SK-N-MC (cell line): ENCODE results near the gene CYP20A1.

ENCODE experiments used
- DNase-seq: peaks from one replicate; pipeline ENCODE4 v3.0.0-alpha.2; 2011; ENCODE audit warnings: low read depth, low spot score
- H3K27ac ChIP-seq: fragments of 200-600 bp; sonication (generic); 2 replicates; pipeline ENCODE4 v1.5.1; 2016; ENCODE audit warnings: mixed run types
- H3K36me3 ChIP-seq: fragments of 200-600 bp; sonication (generic); 2 replicates; pipeline ENCODE4 v1.6.1; 2017; ENCODE audit warnings: antibody characterized with exemption, low read length, mixed read lengths; ENCODE audit not compliant: insufficient read depth
- H3K4me3 ChIP-seq: fragments of 200-600 bp; sonication (generic); 2 replicates; pipeline ENCODE4 v1.5.1; 2016
- H3K9ac ChIP-seq: fragments of 200-600 bp; sonication (generic); 2 replicates; pipeline ENCODE4 v1.8.0; 2017; ENCODE audit warnings: mixed run types, mixed read lengths; ENCODE audit not compliant: insufficient read length
- H3K9me3 ChIP-seq: fragments of 200-600 bp; sonication (generic); 2 replicates; pipeline ENCODE4 v1.6.1; 2017; ENCODE audit warnings: low read depth, mild to moderate bottlenecking, antibody characterized with exemption, low read length, moderate library complexity, mixed read lengths
- EZH2 ChIP-seq: fragments of 200-600 bp; sonication (generic); IDR thresholded peaks from one replicate; pipeline ENCODE4 v1.6.1; 2017; ENCODE audit warnings: antibody characterized with exemption
- FOXP2 ChIP-seq: optimal IDR thresholded peaks from 2 replicates; pipeline ENCODE3; 2011; ENCODE audit warnings: mild to moderate bottlenecking, moderate library complexity; ENCODE audit not compliant: insufficient read depth; ENCODE audit errors: extremely low read length, control extremely low read depth
- POLR2AphosphoS5 ChIP-seq: IDR thresholded peaks from 2 replicates; pipeline ENCODE4 v1.6.1; 2012; ENCODE audit warnings: mild to moderate bottlenecking, low read depth, low read length, borderline replicate concordance

Gene CYP20A1

DNA sequence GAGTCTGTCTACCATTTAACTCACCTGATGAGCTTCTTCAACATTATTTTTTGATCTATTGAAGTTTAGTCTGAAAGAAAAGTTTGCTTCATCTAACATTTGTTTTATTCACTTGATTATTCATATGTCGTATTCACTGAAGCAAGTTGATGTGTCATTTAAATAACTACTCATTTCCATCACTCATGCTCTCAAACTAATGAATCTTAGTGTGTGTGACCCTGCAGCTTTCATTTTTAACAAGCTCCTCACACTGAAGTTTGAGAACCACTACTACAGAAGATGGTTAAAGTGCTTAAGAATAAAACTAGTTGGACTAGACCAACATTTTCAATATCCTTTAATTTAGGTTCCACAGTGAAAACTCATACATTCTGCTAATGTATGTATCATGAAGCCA lies 87.5 kb downstream of the CYP20A1 start:
- Histone ChIP-seq H3K27ac (no peak overlapping the region), H3K4me3 (no peak overlapping the region), H3K9ac (no peak overlapping the region), H3K9me3 (no peaks in the 10 kb centered on the region), H3K36me3 (no peaks in the 10 kb centered on the region)
- TF ChIP-seq POLR2AphosphoS5 (no peak), EZH2 (no peak), FOXP2 (no peak)
- no peak for DNase-seq

DNA sequence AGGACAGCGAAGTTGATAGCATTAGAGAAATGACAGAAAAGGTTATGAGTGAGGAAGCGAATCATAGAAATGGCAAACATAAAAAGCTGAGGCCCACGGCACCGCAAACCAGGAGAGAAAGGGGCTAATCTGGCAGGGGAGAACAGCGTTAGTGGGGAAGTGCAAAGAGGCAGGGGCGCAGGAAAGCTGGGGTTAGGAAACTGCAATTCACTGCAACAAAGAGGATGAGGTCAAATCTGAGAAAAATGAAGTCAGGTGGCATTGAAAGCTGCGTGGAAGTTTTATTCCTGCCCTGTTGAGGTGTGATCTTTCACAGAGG lies 88.7 kb downstream of the CYP20A1 start:
- DNase-seq, result no peak
- peak overlapping the region; percentile 81 for H3K27ac ChIP-seq
- TF ChIP-seq FOXP2, result no peak
- TF ChIP-seq EZH2, result no peak
- no peak for TF ChIP-seq POLR2AphosphoS5

DNA sequence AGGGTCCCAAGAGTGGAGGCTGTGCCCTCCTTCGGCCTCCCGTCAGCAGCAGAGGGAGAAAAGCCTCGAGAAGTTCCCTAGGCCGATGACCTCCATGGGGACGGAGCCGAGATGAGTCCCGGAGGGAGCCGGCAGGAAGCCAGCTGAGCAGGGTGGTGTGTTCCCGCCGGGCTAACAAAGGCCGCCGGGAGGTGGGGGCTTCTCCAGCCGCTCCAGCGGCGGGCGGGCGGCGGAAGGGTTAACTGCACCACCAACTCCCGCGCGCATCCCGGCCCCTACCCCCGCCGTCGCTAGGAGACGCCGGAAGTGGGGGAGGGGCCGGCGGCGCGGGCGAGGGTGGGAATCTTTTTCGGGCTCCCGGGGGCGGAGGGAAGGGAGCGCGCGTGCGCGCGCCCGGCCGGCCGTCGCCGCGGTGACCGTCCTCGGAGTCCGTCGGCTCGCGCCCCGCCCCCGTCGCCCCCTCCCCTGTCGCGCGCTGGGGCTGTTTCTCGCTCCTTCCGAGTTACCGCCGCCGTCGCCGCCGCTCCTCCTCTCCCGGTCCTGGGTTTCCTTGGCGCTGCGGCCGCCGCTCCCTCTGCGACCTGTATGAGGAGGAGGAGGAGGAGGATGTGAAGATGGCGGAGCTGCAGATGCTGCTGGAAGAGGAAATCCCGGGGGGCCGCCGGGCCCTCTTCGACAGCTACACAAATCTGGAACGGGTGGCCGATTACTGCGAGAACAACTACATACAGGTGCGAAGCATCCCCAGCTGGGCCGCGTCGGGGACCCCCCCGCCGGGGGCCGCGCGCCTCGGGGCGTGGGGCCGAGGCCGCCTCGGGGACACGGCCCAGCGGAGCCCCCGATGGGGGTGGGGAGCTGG lies 89.3 kb downstream of the CYP20A1 start, which contains the start of gene ABI2:
TSS of gene ABI2 (plus strand) at position 494 of the 859 bp plus-strand sequence. CDS start at position 615, 121 bp downstream.
- Histone ChIP-seq H3K27ac (peak within 1 kb of the TSS; percentile 81), H3K9me3 (no peaks in the 10 kb centered on the region), H3K9ac (peak within 1 kb of the TSS; percentile 96), H3K4me3 (peak within 1 kb of the TSS; percentile 99), H3K36me3 (0 out of 2 replicates have a peak, but pooled peaks cover 2% of the 10 kb centered on the region)
- no peak for DNase-seq
- TF ChIP-seq FOXP2 (no peak), EZH2 (no peak), POLR2AphosphoS5 (peak; percentile 89)

More for the DNA sequence above, 88.7 kb downstream of the CYP20A1 start:
- H3K9ac ChIP-seq, result peak overlapping the region; percentile 96
- peak overlapping the region; percentile 99 for H3K4me3 ChIP-seq
- H3K9me3 ChIP-seq, result no peaks in the 10 kb centered on the region
- 0 out of 2 replicates have a peak, but pooled peaks cover 2% of the 10 kb centered on the region for H3K36me3 ChIP-seq

DNA sequence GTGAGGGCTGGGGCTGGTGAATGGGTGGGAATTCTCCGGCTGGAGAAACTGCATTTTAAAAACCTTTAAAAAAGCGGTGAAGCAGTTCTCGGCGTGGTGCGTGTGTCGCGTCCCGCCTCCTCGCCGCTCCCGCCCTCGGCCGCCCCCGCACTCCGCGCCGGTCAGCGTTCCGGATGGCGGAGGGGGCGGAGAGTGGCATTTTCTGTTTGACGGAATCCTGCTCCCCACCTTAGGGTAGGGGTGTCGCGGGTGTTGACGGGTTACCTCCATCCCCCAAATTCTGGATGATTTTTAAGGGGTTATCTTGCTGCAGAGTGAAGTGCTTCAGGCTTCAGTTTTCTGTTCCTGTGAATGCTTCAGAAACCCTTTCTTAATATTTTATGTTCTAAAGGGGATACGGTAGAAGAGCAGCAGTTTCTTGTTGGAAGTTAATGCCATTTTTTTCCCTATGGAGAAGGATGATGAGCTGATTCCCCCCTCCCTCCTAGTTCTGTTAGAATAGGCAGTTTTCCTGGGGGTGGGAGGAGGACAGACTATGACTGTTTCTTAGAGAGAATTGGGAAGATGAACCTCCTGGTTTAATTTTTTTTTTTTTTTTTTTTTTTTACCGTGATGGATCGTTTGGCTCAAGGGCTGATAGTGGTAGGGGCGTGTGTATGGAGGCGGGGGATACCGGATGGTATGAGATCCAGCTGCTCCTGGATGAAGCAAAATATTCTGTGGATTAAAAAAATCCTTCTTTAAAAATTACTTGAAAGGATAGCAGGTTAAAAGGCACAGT lies 90.1 kb downstream of the CYP20A1 start:
- peaks cover 3% of the 10 kb centered on the region; the same call in 1 of the 2 replicates for H3K36me3 ChIP-seq
- peak overlapping the region; percentile 51; the same call in 1 of the 2 replicates for H3K27ac ChIP-seq
- DNase-seq, result no peak
- peak overlapping the region; percentile 63 for H3K9ac ChIP-seq
- TF ChIP-seq EZH2 (no peak), FOXP2 (no peak), POLR2AphosphoS5 (no peak)
- H3K4me3 ChIP-seq, result peak overlapping the region; percentile 99
- no peaks in the 10 kb centered on the region for H3K9me3 ChIP-seq

DNA sequence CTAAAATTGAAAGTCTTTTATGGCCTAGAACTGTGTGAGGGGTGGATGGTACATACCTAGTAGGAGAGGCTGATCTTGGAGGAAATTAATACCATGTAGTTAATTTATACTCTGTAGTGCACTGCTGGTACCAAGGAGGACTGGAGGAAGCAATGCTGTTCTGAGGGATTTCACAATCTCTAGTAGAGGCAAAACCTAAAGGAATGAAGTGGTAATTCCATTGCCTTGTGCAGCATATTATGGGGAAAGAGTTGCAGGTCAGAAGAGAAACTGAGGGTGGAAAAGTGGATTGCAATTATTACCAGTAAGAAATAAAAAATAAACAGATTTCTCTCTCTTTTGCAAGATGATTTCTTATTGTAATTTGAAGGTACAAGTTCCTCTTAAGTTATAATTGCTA lies 91.6 kb downstream of the CYP20A1 start:
- no peak for DNase-seq
- Histone ChIP-seq H3K9ac (no peak overlapping the region), H3K4me3 (peak overlapping the region; percentile 99), H3K36me3 (peaks cover 17% of the 10 kb centered on the region), H3K27ac (peak overlapping the region; percentile 26), H3K9me3 (no peaks in the 10 kb centered on the region)
- no peak for TF ChIP-seq FOXP2

DNA sequence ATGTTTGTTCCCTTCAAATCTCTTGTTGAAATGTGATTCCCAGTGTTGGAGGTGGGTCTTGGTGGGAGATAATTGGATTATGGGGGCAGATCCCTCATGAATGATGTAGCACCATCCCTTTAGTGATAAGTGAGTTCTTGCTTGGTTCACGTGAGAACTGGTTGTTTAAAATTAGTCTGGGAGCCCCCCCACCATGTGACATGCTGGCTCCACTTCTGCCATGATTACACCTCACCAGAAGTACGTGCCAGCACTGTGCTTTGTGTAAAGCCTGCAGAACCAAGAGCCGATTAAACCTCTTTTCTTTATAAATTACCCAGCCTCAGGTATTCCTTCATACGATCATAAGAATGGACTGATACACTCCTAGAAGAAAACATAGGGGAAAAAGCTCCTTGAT lies 99.5 kb downstream of the CYP20A1 start:
- H3K36me3 ChIP-seq, result peaks cover 36% of the 10 kb centered on the region
- TF ChIP-seq POLR2AphosphoS5 (no peak), EZH2 (no peak), FOXP2 (no peak)
- no peak overlapping the region for H3K27ac ChIP-seq
- DNase-seq, result no peak
- no peak overlapping the region for H3K4me3 ChIP-seq
- H3K9ac ChIP-seq, result no peak overlapping the region
- H3K9me3 ChIP-seq, result no peaks in the 10 kb centered on the region

DNA sequence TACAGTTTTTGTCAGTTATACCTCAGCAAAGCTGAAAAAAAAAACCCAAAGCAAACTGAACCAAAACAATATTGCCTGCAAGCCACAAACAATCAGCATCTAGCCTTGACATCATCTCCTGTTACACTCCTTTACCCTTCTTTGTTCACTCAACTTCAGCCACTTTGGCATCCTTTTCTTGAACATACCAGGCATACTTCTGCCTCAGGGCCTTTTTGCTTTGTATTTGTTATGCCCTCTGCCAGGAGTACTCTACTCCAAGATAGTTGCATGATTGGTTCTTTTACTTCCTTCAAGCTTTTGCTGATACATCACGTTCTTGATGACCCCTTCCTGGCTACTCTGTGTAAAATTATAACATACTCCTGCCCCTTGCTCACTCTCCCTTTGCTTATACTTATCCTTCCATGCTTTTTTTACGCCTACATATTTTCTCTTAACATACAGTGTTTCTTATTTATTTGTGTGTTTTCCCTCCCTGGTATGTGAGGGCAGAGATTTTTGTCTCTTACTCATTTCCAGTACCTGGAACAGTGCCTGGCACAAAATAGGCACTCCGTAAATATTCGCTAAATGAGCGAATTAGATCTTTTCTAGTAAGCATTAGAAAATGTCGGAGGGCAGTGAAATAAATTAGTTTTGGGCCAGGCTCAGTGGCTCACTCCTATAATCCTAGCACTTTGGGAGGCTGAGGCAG lies 102.1 kb downstream of the CYP20A1 start:
- no peak overlapping the region for H3K9ac ChIP-seq
- no peak overlapping the region for H3K4me3 ChIP-seq
- DNase-seq, result no peak
- no peaks in the 10 kb centered on the region for H3K9me3 ChIP-seq
- no peak overlapping the region for H3K27ac ChIP-seq
- peaks cover 24% of the 10 kb centered on the region for H3K36me3 ChIP-seq
- no peak for TF ChIP-seq FOXP2
- no peak for TF ChIP-seq POLR2AphosphoS5
- TF ChIP-seq EZH2, result no peak
